OCI-LY1 (cell line): ENCODE results near the gene EFR3B.

Experiments used
- H2AFZ ChIP-seq: fragments of 200-600 bp; sonication (generic), shearing (Covaris generic); 2 replicates; pipeline ENCODE4 v1.6.0; 2014; ENCODE audit warnings: antibody characterized with exemption, mild to moderate bottlenecking, low read length
- H3F3A ChIP-seq: fragments of 200-600 bp; sonication (generic), shearing (Covaris generic); 2 replicates; pipeline ENCODE4 v1.6.0; 2014; ENCODE audit warnings: mild to moderate bottlenecking, antibody characterized with exemption, low read length, moderate library complexity; ENCODE audit not compliant: insufficient read depth
- H3K27ac ChIP-seq: fragments of 200-600 bp; sonication (generic); 2 replicates; pipeline ENCODE4 v1.5.1; 2014; ENCODE audit warnings: low read length, mixed run types, mild to moderate bottlenecking, low read depth; ENCODE audit not compliant: poor library complexity, severe bottlenecking
- H3K27me3 ChIP-seq: fragments of 200-600 bp; sonication (generic); 2 replicates; pipeline ENCODE4 v1.6.0; 2014; ENCODE audit warnings: antibody characterized with exemption, mild to moderate bottlenecking, low read length, moderate library complexity; ENCODE audit not compliant: insufficient read depth
- H3K36me3 ChIP-seq: fragments of 200-600 bp; sonication (generic); 2 replicates; pipeline ENCODE4 v1.6.1; 2014; ENCODE audit warnings: mild to moderate bottlenecking, antibody characterized with exemption, low read length, moderate library complexity, mixed read lengths; ENCODE audit not compliant: insufficient read depth
- H3K4me1 ChIP-seq: fragments of 200-600 bp; sonication (generic); 2 replicates; pipeline ENCODE4 v1.5.1; 2014; ENCODE audit warnings: mild to moderate bottlenecking, low read length, moderate library complexity; ENCODE audit not compliant: insufficient read depth, severe bottlenecking
- H3K4me2 ChIP-seq: fragments of 200-600 bp; sonication (generic), shearing (Covaris generic); 2 replicates; pipeline ENCODE4 v1.6.1; 2014; ENCODE audit warnings: low read length
- H3K4me3 ChIP-seq: fragments of 200-600 bp; sonication (generic); 2 replicates; pipeline ENCODE4 v1.5.1; 2014; ENCODE audit warnings: low read length, low read depth, mild to moderate bottlenecking, mixed read lengths; ENCODE audit not compliant: poor library complexity, severe bottlenecking
- H3K79me2 ChIP-seq: fragments of 200-600 bp; shearing (Covaris generic); 2 replicates; pipeline ENCODE4 v1.6.1; 2016; ENCODE audit warnings: mixed run types, low read length, mixed read lengths; ENCODE audit not compliant: insufficient read depth
- H3K9ac ChIP-seq: fragments of 200-600 bp; sonication (generic), shearing (Covaris generic); 2 replicates; pipeline ENCODE4 v1.6.1; 2014; ENCODE audit warnings: mild to moderate bottlenecking, low read length, mixed read lengths
- H3K9me2 ChIP-seq: fragments of 200-600 bp; sonication (generic), shearing (Covaris generic); 2 replicates; pipeline ENCODE4 v1.6.1; 2014; ENCODE audit warnings: low read depth, mild to moderate bottlenecking, low read length, mixed read lengths
- H3K9me3 ChIP-seq: fragments of 200-600 bp; shearing (Covaris generic); 2 replicates; pipeline ENCODE4 v1.6.1; 2014; ENCODE audit warnings: low read length, mixed read lengths
- H4K20me1 ChIP-seq: fragments of 200-600 bp; sonication (generic), shearing (Covaris generic); 2 replicates; pipeline ENCODE4 v1.6.0; 2016; ENCODE audit warnings: mild to moderate bottlenecking, low read length; ENCODE audit not compliant: insufficient read depth
- CTCF ChIP-seq: fragments of 200-600 bp; sonication (generic), shearing (Covaris generic); IDR thresholded peaks from 2 replicates; pipeline ENCODE4 v1.5.1; 2017; ENCODE audit warnings: mild to moderate bottlenecking, antibody characterized with exemption, low read length, moderate library complexity, mixed read lengths
- EZH2 ChIP-seq: fragments of 200-600 bp; sonication (generic), shearing (Covaris generic); IDR thresholded peaks from 2 replicates; pipeline ENCODE4 v1.8.0; 2017; ENCODE audit warnings: borderline replicate concordance, mixed run types, mild to moderate bottlenecking, antibody characterized with exemption, low read length, moderate library complexity, mixed read lengths

The EFR3B gene

DNA sequence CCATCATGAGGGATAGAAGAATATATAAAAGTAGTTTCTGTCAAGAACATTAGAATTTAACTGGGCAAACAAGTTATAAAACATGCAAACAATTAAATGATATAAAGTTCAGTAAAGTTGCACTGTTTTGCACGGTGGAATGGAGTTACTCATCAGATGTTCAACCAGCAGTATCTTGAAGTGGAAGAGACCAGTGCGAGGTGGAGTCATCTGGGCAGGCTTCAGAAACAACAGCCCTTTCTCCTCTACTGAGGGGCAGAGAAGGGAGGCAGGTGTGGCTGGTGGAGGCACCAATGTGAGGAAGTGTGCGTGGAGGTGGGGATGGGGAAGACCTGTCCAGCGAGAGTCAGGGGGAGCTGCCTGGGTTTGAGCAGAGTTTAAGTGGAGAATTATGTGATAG is 7.5 kb downstream of the EFR3B start:
- H3K4me1 ChIP-seq, result no peaks in the 10 kb centered on the region
- no peaks in the 10 kb centered on the region for H3F3A ChIP-seq
- H3K9me3 ChIP-seq, result no peaks in the 10 kb centered on the region
- H3K79me2 ChIP-seq, result no peaks in the 10 kb centered on the region
- no peak overlapping the region for H3K27ac ChIP-seq
- no peaks in the 10 kb centered on the region for H3K9me2 ChIP-seq
- no peak overlapping the region for H2AFZ ChIP-seq
- no peaks in the 10 kb centered on the region for H3K27me3 ChIP-seq
- no peak overlapping the region for H3K4me2 ChIP-seq
- H3K9ac ChIP-seq, result no peak overlapping the region
- no peaks in the 10 kb centered on the region for H3K36me3 ChIP-seq
- TF ChIP-seq EZH2 (no peak), CTCF (no peak)
- H4K20me1 ChIP-seq, result no peaks in the 10 kb centered on the region
- no peak overlapping the region for H3K4me3 ChIP-seq

GRCh38 chr2:25050128-25050527 is 8.3 kb downstream of the EFR3B start:
- H3K4me2 ChIP-seq, result no peak overlapping the region
- H4K20me1 ChIP-seq, result no peaks in the 10 kb centered on the region
- no peaks in the 10 kb centered on the region for H3K36me3 ChIP-seq
- no peak overlapping the region for H3K4me3 ChIP-seq
- no peaks in the 10 kb centered on the region for H3K27me3 ChIP-seq
- H2AFZ ChIP-seq, result no peak overlapping the region
- H3K4me1 ChIP-seq, result no peaks in the 10 kb centered on the region
- TF ChIP-seq EZH2, result no peak
- TF ChIP-seq CTCF, result no peak
- H3K9me3 ChIP-seq, result no peaks in the 10 kb centered on the region
- H3K9me2 ChIP-seq, result no peaks in the 10 kb centered on the region
- no peak overlapping the region for H3K27ac ChIP-seq
- H3K79me2 ChIP-seq, result no peaks in the 10 kb centered on the region
- no peak overlapping the region for H3K9ac ChIP-seq
- no peaks in the 10 kb centered on the region for H3F3A ChIP-seq

GRCh38 chr2:25053041-25053440 is 11.2 kb downstream of the EFR3B start:
- Histone ChIP-seq H3K4me2 (no peak overlapping the region), H3K9me2 (no peaks in the 10 kb centered on the region), H3F3A (no peaks in the 10 kb centered on the region), H3K4me3 (no peak overlapping the region), H3K9me3 (no peaks in the 10 kb centered on the region), H4K20me1 (no peaks in the 10 kb centered on the region), H3K79me2 (no peaks in the 10 kb centered on the region), H3K9ac (no peak overlapping the region), H3K27ac (no peak overlapping the region), H3K36me3 (no peaks in the 10 kb centered on the region), H3K4me1 (no peaks in the 10 kb centered on the region), H3K27me3 (no peaks in the 10 kb centered on the region; the same call in 1 of the 2 replicates), H2AFZ (no peak overlapping the region)
- TF ChIP-seq CTCF (no peak), EZH2 (no peak)
